Prostate gland (tissue), 2 donors: ENCODE measurements around the gene LINGO1.

Experiments
- CTCF ChIP-seq, 4 experiments: fragments of 200-600 bp in 2 of 4; fragments of 450-650 bp in 2 of 4; sonication (generic) in 2 of 4; IDR thresholded peaks; 1 replicate in 3 of 4; 2 replicates in 1 of 4; pipeline ENCODE4 v1.5.1; 2016 to 2019; ENCODE audit warnings: antibody characterized with exemption in 4 of 4, mild to moderate bottlenecking in 2 of 4, moderate library complexity in 2 of 4
- POLR2AphosphoS5 ChIP-seq: sonication (generic); formaldehyde crosslinking; IDR thresholded peaks from one replicate; pipeline ENCODE4 v1.6.1; 2017; ENCODE audit warnings: antibody characterized with exemption

- no peak for TF ChIP-seq CTCF (IDR thresholded peaks at IDR 0.05)
- no peak for TF ChIP-seq POLR2AphosphoS5
Measured at GRCh38 chr15:77599357-77599756, 33.4 kb downstream of the LINGO1 start.
